Panc1 (cell line): Measurements from ENCODE around the gene GNAT3. TPM values are rescaled to one million over a fixed set of nuclear protein-coding genes. Genes with fewer than 3 reads are reported as not detected.

Experiments used
- ATAC-seq: fragments of 200-7000 bp; cut with Tn5 transposase; 2 replicates; pipeline ENCODE4 v1.9.1; 2020; ENCODE audit warnings: mild to moderate bottlenecking, moderate library complexity
- BruUV-seq: library from RNA; stranded (reverse); fragments of 400-500 nt; replicated peaks from 2 replicates; lab custom pipeline; 2021; lab: Mats Ljungman, UMichigan
- CTCF ChIA-PET: fragments of 300-600 bp; sonication (Branson Sonifier 250); formaldehyde crosslinking; loops from one replicate; lab custom pipeline; 2022; ENCODE audit warnings: antibody characterized with exemption; lab: Charles Lee
- POLR2A ChIA-PET: fragments of 300-600 bp; sonication (Branson Sonifier 250); formaldehyde crosslinking; loops from one replicate; lab custom pipeline; 2022; ENCODE audit warnings: antibody characterized with exemption; lab: Charles Lee
- DNase-seq: peaks from one replicate; pipeline ENCODE4 v3.0.0-alpha.2; 2010; ENCODE audit warnings: low read depth, low spot score
- H3K27ac ChIP-seq: 2 replicates; pipeline ENCODE4 v1.5.1; 2011; ENCODE audit warnings: mild to moderate bottlenecking, low read length, inconsistent platforms
- H3K27me3 ChIP-seq: fragments of 200-500 bp; sonication (Bioruptor generic); 2 replicates; pipeline ENCODE4 v1.6.0; 2014; ENCODE audit warnings: low read length, inconsistent platforms; ENCODE audit not compliant: control insufficient read depth, insufficient read depth
- H3K36me3 ChIP-seq: fragments of 200-500 bp; sonication (Bioruptor generic); 2 replicates; pipeline ENCODE4 v1.5.1; 2014; ENCODE audit warnings: inconsistent platforms, mild to moderate bottlenecking, low read length, moderate library complexity; ENCODE audit not compliant: control insufficient read depth, insufficient read depth
- H3K4me1 ChIP-seq: 2 replicates; pipeline ENCODE4 v1.5.1; 2011; ENCODE audit warnings: inconsistent platforms, mild to moderate bottlenecking, low read length, moderate library complexity; ENCODE audit not compliant: control insufficient read depth, insufficient read depth
- H3K4me3 ChIP-seq, 2 experiments: 2 replicates each; pipeline ENCODE4 v1.5.1; 2011 to 2012; ENCODE audit warnings: low read depth in 2 of 2, low read length in 2 of 2, mild to moderate bottlenecking in 2 of 2, inconsistent platforms in 1 of 2, moderate library complexity in 1 of 2
- H3K9me3 ChIP-seq: fragments of 200-500 bp; sonication (Bioruptor generic); 2 replicates; pipeline ENCODE4 v1.5.1; 2014; ENCODE audit warnings: low read depth, mild to moderate bottlenecking, inconsistent platforms, low read length, moderate library complexity; ENCODE audit not compliant: control insufficient read depth, insufficient read depth
- POLR2AphosphoS5 ChIP-seq: IDR thresholded peaks from 2 replicates; pipeline ENCODE4 v1.6.1; 2012; ENCODE audit warnings: mild to moderate bottlenecking, low read depth, low read length, moderate library complexity
- SIN3A ChIP-seq: IDR thresholded peaks from 2 replicates; pipeline ENCODE4 v1.6.1; 2012; ENCODE audit warnings: low read depth, mild to moderate bottlenecking, low read length, moderate library complexity, borderline replicate concordance; ENCODE audit not compliant: insufficient read depth
- TCF7L2 ChIP-seq: IDR thresholded peaks from 2 replicates; pipeline ENCODE4 v1.6.1; 2011; ENCODE audit warnings: mild to moderate bottlenecking, low read depth, low read length, inconsistent platforms
- in situ Hi-C: cut with HindIII; loops from 2 replicates; pipeline ENCODE4 v1.10.0; 2016; ENCODE audit warnings: low sequenced_read_pairs, low pct_unique_long_range_greater_than_20kb
- intact Hi-C: fragments of 100-400 bp; cut with micrococcal nuclease; formaldehyde crosslinking; loops from one replicate; pipeline ENCODE4 v1.10.0; 2022; ENCODE audit not compliant: unreplicated experiment
- total RNA-seq: library from RNA; stranded (reverse); gene quantifications from one replicate; pipeline ENCODE4 v1.2.1, GENCODE V29; 2021; ENCODE audit not compliant: unreplicated experiment
- TF ChIP-seq, protein P1 (sequence below), 2 experiments: IDR thresholded peaks; 2 replicates each; pipeline ENCODE4 v1.6.1; 2011 to 2012; ENCODE audit warnings: low read depth in 2 of 2, control low read depth in 1 of 2, low read length in 1 of 2, mild to moderate bottlenecking in 1 of 2, moderate library complexity in 1 of 2; ENCODE audit not compliant: insufficient read depth in 1 of 2
- TF ChIP-seq, protein P2 (sequence below): fragments of 450-650 bp; IDR thresholded peaks from 2 replicates; pipeline ENCODE4 v1.5.1; 2017; ENCODE audit warnings: mild to moderate bottlenecking

The GNAT3 gene
- total RNA-seq, 1 experiment from 2014 or later, result not detected

DNA sequence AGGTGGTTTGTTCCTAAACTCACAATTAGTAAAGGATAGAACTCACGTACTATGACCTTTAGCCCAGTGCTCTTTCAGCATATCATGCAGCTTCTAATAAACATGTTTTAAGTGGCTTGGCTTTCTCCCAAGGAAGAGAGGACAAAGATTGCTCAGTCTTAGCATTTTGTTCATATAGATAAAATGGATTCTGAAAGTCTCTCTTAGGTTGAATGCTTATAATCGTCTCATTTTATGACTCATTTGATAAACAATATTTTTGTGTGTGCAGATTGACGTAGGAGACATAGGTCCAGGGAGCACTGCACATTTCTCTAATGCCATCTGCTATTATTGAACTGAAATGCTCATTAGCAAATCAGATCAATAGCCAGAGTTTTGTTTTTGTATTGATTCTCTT is 44.8 kb downstream of the GNAT3 start:
- in situ Hi-C loops, result no loop called here
- H3K36me3 ChIP-seq, result no peaks in the 10 kb centered on the region
- no peak for DNase-seq
- H3K4me1 ChIP-seq, result no peaks in the 10 kb centered on the region; the same call in 1 of the 2 replicates
- TF ChIP-seq, protein P1, sequence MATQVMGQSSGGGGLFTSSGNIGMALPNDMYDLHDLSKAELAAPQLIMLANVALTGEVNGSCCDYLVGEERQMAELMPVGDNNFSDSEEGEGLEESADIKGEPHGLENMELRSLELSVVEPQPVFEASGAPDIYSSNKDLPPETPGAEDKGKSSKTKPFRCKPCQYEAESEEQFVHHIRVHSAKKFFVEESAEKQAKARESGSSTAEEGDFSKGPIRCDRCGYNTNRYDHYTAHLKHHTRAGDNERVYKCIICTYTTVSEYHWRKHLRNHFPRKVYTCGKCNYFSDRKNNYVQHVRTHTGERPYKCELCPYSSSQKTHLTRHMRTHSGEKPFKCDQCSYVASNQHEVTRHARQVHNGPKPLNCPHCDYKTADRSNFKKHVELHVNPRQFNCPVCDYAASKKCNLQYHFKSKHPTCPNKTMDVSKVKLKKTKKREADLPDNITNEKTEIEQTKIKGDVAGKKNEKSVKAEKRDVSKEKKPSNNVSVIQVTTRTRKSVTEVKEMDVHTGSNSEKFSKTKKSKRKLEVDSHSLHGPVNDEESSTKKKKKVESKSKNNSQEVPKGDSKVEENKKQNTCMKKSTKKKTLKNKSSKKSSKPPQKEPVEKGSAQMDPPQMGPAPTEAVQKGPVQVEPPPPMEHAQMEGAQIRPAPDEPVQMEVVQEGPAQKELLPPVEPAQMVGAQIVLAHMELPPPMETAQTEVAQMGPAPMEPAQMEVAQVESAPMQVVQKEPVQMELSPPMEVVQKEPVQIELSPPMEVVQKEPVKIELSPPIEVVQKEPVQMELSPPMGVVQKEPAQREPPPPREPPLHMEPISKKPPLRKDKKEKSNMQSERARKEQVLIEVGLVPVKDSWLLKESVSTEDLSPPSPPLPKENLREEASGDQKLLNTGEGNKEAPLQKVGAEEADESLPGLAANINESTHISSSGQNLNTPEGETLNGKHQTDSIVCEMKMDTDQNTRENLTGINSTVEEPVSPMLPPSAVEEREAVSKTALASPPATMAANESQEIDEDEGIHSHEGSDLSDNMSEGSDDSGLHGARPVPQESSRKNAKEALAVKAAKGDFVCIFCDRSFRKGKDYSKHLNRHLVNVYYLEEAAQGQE (IDR thresholded peaks at IDR 0.05; ENCODE audit: insufficient read depth in 1 of 2, low read depth in 2 of 2, low read length in 1 of 2), result no peak
- CTCF ChIA-PET, result no interaction called here
- no peaks in the 10 kb centered on the region for H3K9me3 ChIP-seq
- 0 out of 2 replicates have a peak overlapping the region, but pooled peaks have one; percentile 12 for H3K27ac ChIP-seq
- POLR2A ChIA-PET, result no interaction called here
- no peak overlapping the region for H3K4me3 ChIP-seq
- intact Hi-C loops, result no loop called here
- no peak for ATAC-seq
- no TSS peak for BruUV-seq
- H3K27me3 ChIP-seq, result no peaks in the 10 kb centered on the region

DNA sequence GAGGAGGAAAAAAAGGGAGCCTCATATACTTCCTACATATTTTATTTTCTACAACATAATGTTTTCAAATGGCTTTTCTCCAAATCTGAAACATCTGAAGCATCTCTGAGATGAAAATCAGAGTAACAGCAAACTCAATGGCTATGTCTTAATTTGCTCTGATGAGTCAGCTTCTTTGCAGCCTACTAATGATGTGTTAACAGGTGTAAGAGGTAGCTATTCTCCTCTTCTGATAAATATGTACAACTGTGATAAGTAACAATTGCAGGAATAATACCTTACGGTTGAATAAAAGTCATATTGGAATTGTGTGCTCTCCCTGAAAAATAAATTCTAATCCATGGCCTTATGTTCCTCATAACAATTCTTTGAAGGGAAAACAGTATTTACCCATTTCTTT is 45.2 kb downstream of the GNAT3 start:
- H3K9me3 ChIP-seq, result no peaks in the 10 kb centered on the region
- DNase-seq (no peak), ATAC-seq (no peak)
- in situ Hi-C loops (no loop called here), intact Hi-C loops (no loop called here)
- H3K4me1 ChIP-seq, result no peaks in the 10 kb centered on the region; the same call in 1 of the 2 replicates
- H3K27ac ChIP-seq, result no peak overlapping the region
- no peaks in the 10 kb centered on the region for H3K36me3 ChIP-seq
- no peak overlapping the region for H3K4me3 ChIP-seq
- ChIA-PET POLR2A (no interaction called here), CTCF (no interaction called here)
- no TSS peak for BruUV-seq
- no peaks in the 10 kb centered on the region for H3K27me3 ChIP-seq
- TF ChIP-seq, protein P1 (IDR thresholded peaks at IDR 0.05; ENCODE audit: insufficient read depth in 1 of 2, low read depth in 2 of 2, low read length in 1 of 2), result no peak
- TF ChIP-seq SIN3A, result no peak
- TF ChIP-seq POLR2AphosphoS5, result no peak
- TF ChIP-seq TCF7L2, result no peak
- TF ChIP-seq, protein P2, sequence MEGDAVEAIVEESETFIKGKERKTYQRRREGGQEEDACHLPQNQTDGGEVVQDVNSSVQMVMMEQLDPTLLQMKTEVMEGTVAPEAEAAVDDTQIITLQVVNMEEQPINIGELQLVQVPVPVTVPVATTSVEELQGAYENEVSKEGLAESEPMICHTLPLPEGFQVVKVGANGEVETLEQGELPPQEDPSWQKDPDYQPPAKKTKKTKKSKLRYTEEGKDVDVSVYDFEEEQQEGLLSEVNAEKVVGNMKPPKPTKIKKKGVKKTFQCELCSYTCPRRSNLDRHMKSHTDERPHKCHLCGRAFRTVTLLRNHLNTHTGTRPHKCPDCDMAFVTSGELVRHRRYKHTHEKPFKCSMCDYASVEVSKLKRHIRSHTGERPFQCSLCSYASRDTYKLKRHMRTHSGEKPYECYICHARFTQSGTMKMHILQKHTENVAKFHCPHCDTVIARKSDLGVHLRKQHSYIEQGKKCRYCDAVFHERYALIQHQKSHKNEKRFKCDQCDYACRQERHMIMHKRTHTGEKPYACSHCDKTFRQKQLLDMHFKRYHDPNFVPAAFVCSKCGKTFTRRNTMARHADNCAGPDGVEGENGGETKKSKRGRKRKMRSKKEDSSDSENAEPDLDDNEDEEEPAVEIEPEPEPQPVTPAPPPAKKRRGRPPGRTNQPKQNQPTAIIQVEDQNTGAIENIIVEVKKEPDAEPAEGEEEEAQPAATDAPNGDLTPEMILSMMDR, result no peak
